MM.1S (cell line): ENCODE data around the gene SLC16A10.

Experiments used
- DNase-seq: peaks from one replicate; pipeline ENCODE4 v3.0.0-alpha.2; 2015
- H2AFZ ChIP-seq: fragments of 300-600 bp; sonication (generic); 2 replicates; pipeline ENCODE4 v1.6.0; 2016; ENCODE audit warnings: antibody characterized with exemption, low read length
- H3F3A ChIP-seq: fragments of 300-600 bp; sonication (generic); 2 replicates; pipeline ENCODE4 v1.6.1; 2016; ENCODE audit warnings: mild to moderate bottlenecking, antibody characterized with exemption, low read length, moderate library complexity, mixed read lengths; ENCODE audit not compliant: insufficient read depth
- H3K27ac ChIP-seq: fragments of 300-600 bp; sonication (generic); 2 replicates; pipeline ENCODE4 v1.5.1; 2016; ENCODE audit warnings: mild to moderate bottlenecking, low read length
- H3K27me3 ChIP-seq: fragments of 300-600 bp; sonication (generic); replicated peaks from 2 replicates; pipeline ENCODE4 v1.6.0; 2016; ENCODE audit warnings: low read length; ENCODE audit not compliant: insufficient read depth
- H3K36me3 ChIP-seq: fragments of 300-600 bp; sonication (generic); replicated peaks from 2 replicates; pipeline ENCODE4 v1.6.1; 2016; ENCODE audit warnings: mild to moderate bottlenecking, low read length, mixed read lengths; ENCODE audit not compliant: insufficient read depth
- H3K4me1 ChIP-seq: fragments of 300-600 bp; sonication (generic); 2 replicates; pipeline ENCODE4 v1.6.1; 2016; ENCODE audit warnings: low read length, mixed read lengths
- H3K4me2 ChIP-seq: fragments of 300-600 bp; sonication (generic); 2 replicates; pipeline ENCODE4 v1.6.0; 2016; ENCODE audit warnings: low read depth, low read length
- H3K4me3 ChIP-seq: fragments of 300-600 bp; sonication (generic); 2 replicates; pipeline ENCODE4 v1.5.1; 2016; ENCODE audit warnings: low read length, mixed read lengths
- H3K79me2 ChIP-seq: fragments of 300-600 bp; sonication (generic); 2 replicates; pipeline ENCODE4 v1.6.1; 2016; ENCODE audit warnings: mixed run types, low read length, mixed read lengths
- H3K9ac ChIP-seq: fragments of 300-600 bp; sonication (generic); 2 replicates; pipeline ENCODE4 v1.6.1; 2016; ENCODE audit warnings: low read length, mixed read lengths
- H3K9me2 ChIP-seq: fragments of 300-600 bp; sonication (generic); replicated peaks from 2 replicates; pipeline ENCODE4 v1.6.1; 2016; ENCODE audit warnings: mild to moderate bottlenecking, low read length, mixed read lengths; ENCODE audit not compliant: insufficient read depth
- H3K9me3 ChIP-seq: fragments of 300-600 bp; sonication (generic); replicated peaks from 2 replicates; pipeline ENCODE4 v1.6.1; 2016; ENCODE audit warnings: mild to moderate bottlenecking, low read length, mixed read lengths; ENCODE audit not compliant: insufficient read depth
- H4K20me1 ChIP-seq: fragments of 300-600 bp; sonication (generic); 2 replicates; pipeline ENCODE4 v1.6.1; 2016; ENCODE audit warnings: mild to moderate bottlenecking, low read length, moderate library complexity, mixed read lengths; ENCODE audit not compliant: insufficient read depth
- EZH2 ChIP-seq: fragments of 300-600 bp; sonication (generic); optimal IDR thresholded peaks from 2 replicates; pipeline ENCODE3; 2017; ENCODE audit warnings: low read depth, mild to moderate bottlenecking, antibody characterized with exemption, low read length, mixed read lengths
- EZH2phosphoT487 ChIP-seq: fragments of 300-600 bp; sonication (generic); IDR thresholded peaks from 2 replicates; pipeline ENCODE4 v1.6.1; 2018; ENCODE audit warnings: antibody characterized with exemption, low read length
- TF ChIP-seq, protein P1 (sequence below): fragments of 300-600 bp; sonication (generic); IDR thresholded peaks from 2 replicates; pipeline ENCODE4 v1.5.1; 2016; ENCODE audit warnings: antibody characterized with exemption, low read length, mixed read lengths

The SLC16A10 gene

DNA sequence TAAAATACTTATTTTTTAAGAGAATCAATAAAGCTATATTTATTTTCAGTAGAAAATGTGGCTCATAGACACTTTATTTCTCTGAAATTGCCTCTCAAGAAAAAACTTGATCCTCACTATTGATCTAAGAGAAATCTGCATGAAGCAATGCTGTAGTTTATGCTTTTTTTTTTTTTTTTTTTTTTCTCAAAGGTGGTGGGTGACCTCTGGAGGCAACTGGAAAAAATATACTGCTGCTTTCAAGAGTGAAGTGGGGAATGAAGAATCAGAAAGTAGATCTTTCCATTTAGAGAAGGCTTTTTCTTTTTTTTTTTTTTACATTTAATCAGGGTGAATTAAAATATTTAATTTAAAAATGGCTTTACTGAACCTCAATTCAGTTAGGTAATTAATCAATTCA, 169.3 kb downstream of the SLC16A10 start:
- H3K4me2 ChIP-seq = no peak overlapping the region
- H3K79me2 ChIP-seq = peaks cover 15% of the 10 kb centered on the region
- H3K9ac ChIP-seq = no peak overlapping the region
- H2AFZ ChIP-seq = no peak overlapping the region
- no peak overlapping the region for H3K27ac ChIP-seq
- no peaks in the 10 kb centered on the region; the same call in 1 of the 2 replicates for H3F3A ChIP-seq
- no peaks in the 10 kb centered on the region for H3K27me3 ChIP-seq
- TF ChIP-seq EZH2phosphoT487 (no peak), EZH2 (no peak)
- TF ChIP-seq, protein P1, sequence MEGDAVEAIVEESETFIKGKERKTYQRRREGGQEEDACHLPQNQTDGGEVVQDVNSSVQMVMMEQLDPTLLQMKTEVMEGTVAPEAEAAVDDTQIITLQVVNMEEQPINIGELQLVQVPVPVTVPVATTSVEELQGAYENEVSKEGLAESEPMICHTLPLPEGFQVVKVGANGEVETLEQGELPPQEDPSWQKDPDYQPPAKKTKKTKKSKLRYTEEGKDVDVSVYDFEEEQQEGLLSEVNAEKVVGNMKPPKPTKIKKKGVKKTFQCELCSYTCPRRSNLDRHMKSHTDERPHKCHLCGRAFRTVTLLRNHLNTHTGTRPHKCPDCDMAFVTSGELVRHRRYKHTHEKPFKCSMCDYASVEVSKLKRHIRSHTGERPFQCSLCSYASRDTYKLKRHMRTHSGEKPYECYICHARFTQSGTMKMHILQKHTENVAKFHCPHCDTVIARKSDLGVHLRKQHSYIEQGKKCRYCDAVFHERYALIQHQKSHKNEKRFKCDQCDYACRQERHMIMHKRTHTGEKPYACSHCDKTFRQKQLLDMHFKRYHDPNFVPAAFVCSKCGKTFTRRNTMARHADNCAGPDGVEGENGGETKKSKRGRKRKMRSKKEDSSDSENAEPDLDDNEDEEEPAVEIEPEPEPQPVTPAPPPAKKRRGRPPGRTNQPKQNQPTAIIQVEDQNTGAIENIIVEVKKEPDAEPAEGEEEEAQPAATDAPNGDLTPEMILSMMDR = no peak
- no peaks in the 10 kb centered on the region for H4K20me1 ChIP-seq
- no peaks in the 10 kb centered on the region for H3K36me3 ChIP-seq
- no peak for DNase-seq
- H3K9me3 ChIP-seq = no peaks in the 10 kb centered on the region
- no peaks in the 10 kb centered on the region for H3K9me2 ChIP-seq
- H3K4me1 ChIP-seq = no peaks in the 10 kb centered on the region
- H3K4me3 ChIP-seq = no peak overlapping the region

DNA sequence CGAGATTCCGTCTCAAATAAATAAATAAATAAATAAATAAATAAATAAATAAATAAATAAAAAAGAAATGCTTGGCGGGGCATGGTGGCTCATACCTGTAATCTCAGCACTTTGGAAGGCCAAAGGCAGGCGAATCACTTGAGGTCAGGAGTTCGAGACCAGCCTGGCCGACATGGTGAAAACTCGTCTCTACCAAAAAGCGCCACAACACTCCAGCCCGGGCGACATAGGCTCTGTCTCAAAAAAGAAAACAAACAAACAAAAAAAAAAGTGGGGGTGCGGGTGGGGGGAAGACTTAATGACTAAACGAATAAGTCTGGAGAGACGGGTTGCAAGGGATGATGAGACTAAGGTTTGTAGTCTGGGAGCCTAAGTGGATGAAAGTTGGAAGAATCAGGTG, 170.7 kb downstream of the SLC16A10 start:
- Histone ChIP-seq H3K27me3 (no peaks in the 10 kb centered on the region), H4K20me1 (no peaks in the 10 kb centered on the region), H3F3A (no peaks in the 10 kb centered on the region; the same call in 1 of the 2 replicates), H3K9me3 (no peaks in the 10 kb centered on the region), H3K9ac (no peak overlapping the region), H2AFZ (no peak overlapping the region), H3K4me3 (no peak overlapping the region), H3K4me2 (no peak overlapping the region), H3K36me3 (no peaks in the 10 kb centered on the region), H3K27ac (no peak overlapping the region), H3K4me1 (no peaks in the 10 kb centered on the region), H3K9me2 (no peaks in the 10 kb centered on the region), H3K79me2 (peaks cover 22% of the 10 kb centered on the region)
- no peak for TF ChIP-seq EZH2phosphoT487
- TF ChIP-seq, protein P1 = no peak
- no peak for TF ChIP-seq EZH2
- no peak for DNase-seq

DNA sequence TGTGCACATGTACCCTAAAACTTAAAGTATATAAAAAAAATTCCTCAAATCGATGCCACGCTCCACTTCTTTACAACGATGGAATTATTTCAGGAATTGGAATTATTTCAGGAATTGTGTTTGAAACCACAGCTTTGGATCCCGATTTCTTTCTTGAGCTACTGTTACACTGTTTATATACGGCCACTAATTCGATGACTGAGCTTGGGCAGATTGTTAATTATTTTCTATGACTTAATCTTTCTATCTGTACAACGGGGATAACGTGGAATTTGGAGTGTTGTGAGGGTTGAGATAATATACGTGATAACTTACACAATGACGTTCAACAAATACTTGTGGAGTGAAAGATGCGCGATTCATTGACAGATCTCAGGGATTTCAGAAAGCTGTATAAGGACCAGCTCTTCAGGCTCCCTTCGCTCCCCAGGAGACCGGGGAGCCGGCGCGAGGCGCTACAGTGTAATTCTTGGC, 171.3 kb downstream of the SLC16A10 start:
- H3K9me3 ChIP-seq = no peaks in the 10 kb centered on the region
- H3K4me2 ChIP-seq = peak overlapping the region; percentile 66
- H4K20me1 ChIP-seq = no peaks in the 10 kb centered on the region
- peak overlapping the region; percentile 28; the same call in 1 of the 2 replicates for H3K9ac ChIP-seq
- no peak overlapping the region for H3K27ac ChIP-seq
- no peaks in the 10 kb centered on the region for H3K4me1 ChIP-seq
- H3K36me3 ChIP-seq = no peaks in the 10 kb centered on the region
- DNase-seq = no peak
- no peaks in the 10 kb centered on the region for H3K27me3 ChIP-seq
- no peaks in the 10 kb centered on the region for H3K9me2 ChIP-seq
- H3K4me3 ChIP-seq = peak overlapping the region; percentile 32; the same call in 1 of the 2 replicates
- no peaks in the 10 kb centered on the region; the same call in 1 of the 2 replicates for H3F3A ChIP-seq
- H2AFZ ChIP-seq = peak overlapping the region; percentile 70
- peaks cover 22% of the 10 kb centered on the region for H3K79me2 ChIP-seq
- no peak for TF ChIP-seq EZH2
- no peak for TF ChIP-seq EZH2phosphoT487
- TF ChIP-seq, protein P1 = no peak
